ENCODE data around the gene SUMO3.

DNA sequence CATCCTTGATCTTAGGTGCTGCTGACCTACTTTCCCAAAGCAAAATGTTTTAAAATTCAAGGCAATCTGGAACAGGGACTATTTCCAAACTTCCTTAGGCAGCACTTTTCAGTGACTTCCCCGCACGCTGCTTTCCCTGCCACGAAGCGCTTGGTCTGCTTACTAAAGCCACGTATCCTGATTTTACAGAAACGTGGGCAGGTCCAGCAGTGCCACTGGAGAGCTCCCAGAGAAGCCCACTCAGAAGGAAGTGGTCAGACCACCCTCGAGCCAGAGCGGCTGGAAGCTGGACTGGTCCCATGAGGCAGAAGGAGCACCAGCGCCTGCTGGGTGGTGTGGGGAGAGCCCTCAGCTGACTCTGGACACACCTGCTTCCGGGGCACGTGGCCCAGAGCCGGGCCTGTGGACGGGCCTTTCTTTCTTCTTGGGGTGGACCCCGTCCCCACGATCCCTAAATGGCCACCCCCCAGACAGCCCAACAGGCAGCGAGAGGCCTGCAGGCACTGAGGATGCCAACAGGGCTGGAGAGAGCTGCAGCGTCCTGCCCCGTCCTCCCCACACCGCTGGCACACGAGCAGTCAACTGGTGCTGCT is 32.4 kb upstream of the SUMO3 start:
- TF ChIP-seq, protein P1, sequence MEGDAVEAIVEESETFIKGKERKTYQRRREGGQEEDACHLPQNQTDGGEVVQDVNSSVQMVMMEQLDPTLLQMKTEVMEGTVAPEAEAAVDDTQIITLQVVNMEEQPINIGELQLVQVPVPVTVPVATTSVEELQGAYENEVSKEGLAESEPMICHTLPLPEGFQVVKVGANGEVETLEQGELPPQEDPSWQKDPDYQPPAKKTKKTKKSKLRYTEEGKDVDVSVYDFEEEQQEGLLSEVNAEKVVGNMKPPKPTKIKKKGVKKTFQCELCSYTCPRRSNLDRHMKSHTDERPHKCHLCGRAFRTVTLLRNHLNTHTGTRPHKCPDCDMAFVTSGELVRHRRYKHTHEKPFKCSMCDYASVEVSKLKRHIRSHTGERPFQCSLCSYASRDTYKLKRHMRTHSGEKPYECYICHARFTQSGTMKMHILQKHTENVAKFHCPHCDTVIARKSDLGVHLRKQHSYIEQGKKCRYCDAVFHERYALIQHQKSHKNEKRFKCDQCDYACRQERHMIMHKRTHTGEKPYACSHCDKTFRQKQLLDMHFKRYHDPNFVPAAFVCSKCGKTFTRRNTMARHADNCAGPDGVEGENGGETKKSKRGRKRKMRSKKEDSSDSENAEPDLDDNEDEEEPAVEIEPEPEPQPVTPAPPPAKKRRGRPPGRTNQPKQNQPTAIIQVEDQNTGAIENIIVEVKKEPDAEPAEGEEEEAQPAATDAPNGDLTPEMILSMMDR (IDR thresholded peaks at IDR 0.05): no peak
- TF ChIP-seq POLR2A (IDR thresholded peaks at IDR 0.05) (no peak), POLR2AphosphoS5 (IDR thresholded peaks at IDR 0.05) (no peak), EP300 (IDR thresholded peaks at IDR 0.05) (no peak)

Data from suprapubic skin (tissue), 4 donors.